Stomach (tissue), 9 donors: Measurements from ENCODE around the gene LY9. TPM values are rescaled to one million over a fixed set of nuclear protein-coding genes. Genes with fewer than 3 reads are reported as not detected.
"Not testable (repeated sequence)": the region's sequence is repeated elsewhere in the genome, so short reads cannot be mapped to it uniquely, and the experiment has no call there.

Experiments used
- DNase-seq, 2 donors: peaks; one replicate each; pipeline versions ENCODE4 v3.0.0 to v3.0.0-alpha.2; 2013 to 2019
- H3K27ac ChIP-seq, 5 donors: fragments of 200-600 bp in 4 of 5; sonication (generic) in 4 of 5; one replicate each; pipeline ENCODE4 v1.5.1; 2013 to 2019; ENCODE audit warnings: mild to moderate bottlenecking in 1 of 5, moderate library complexity in 1 of 5
- H3K27me3 ChIP-seq, 3 donors: fragments of 200-600 bp; sonication (generic); one replicate each; pipeline ENCODE4 v1.5.1; 2017 to 2019; ENCODE audit warnings: mixed run types in 1 of 3
- H3K36me3 ChIP-seq, 4 donors: fragments of 200-600 bp; sonication (generic); 1 replicate in 3 of 4; 2 replicates in 1 of 4; pipeline ENCODE4 v1.5.1; 2016 to 2019
- H3K4me1 ChIP-seq, 4 donors: fragments of 200-600 bp; sonication (generic); one replicate each; pipeline ENCODE4 v1.5.1; 2016 to 2019
- H3K4me3 ChIP-seq, 4 donors: fragments of 200-600 bp; sonication (generic) in 3 of 4; one replicate each; pipeline ENCODE4 v1.5.1; 2016 to 2019; ENCODE audit warnings: mild to moderate bottlenecking in 1 of 4
- H3K9me3 ChIP-seq, 4 donors: fragments of 200-600 bp; sonication (generic); one replicate each; pipeline ENCODE4 v1.5.1; 2016 to 2019
- CTCF ChIP-seq, 7 experiments: fragments of 450-650 bp in 4 of 7; fragments of 200-600 bp in 3 of 7; sonication (generic) in 3 of 7; IDR thresholded peaks; one replicate each; pipeline ENCODE4 v1.5.1; 2016 to 2019; ENCODE audit warnings: antibody characterized with exemption in 7 of 7, control low read depth in 2 of 7, mild to moderate bottlenecking in 1 of 7
- EP300 ChIP-seq: sonication (generic); formaldehyde crosslinking; IDR thresholded peaks from one replicate; pipeline ENCODE4 v1.6.1; 2017; ENCODE audit warnings: antibody characterized with exemption
- POLR2A ChIP-seq, 4 donors: fragments of 450-650 bp; IDR thresholded peaks; one replicate each; pipeline ENCODE4 v1.6.1; 2016; ENCODE audit warnings: antibody characterized with exemption in 4 of 4, control low read depth in 2 of 4, mild to moderate bottlenecking in 1 of 4, moderate library complexity in 1 of 4
- POLR2AphosphoS5 ChIP-seq, 3 donors: sonication (generic); formaldehyde crosslinking; IDR thresholded peaks; one replicate each; pipeline ENCODE4 v1.6.1; 2016; ENCODE audit warnings: antibody characterized with exemption in 3 of 3
- WGBS, 5 donors: extraction: QIAGEN DNeasy Blood & Tissue Kit in 3 of 5; methylation state at CpG; one replicate each; pipeline versions ENCODE4 v1.1.5 to v1.1.7; 2013 to 2018; 5-methylcytosine and 5-hydroxymethylcytosine counted together
- intact Hi-C: fragments of 100-400 bp; cut with DNase I; formaldehyde crosslinking; loops from one replicate; pipeline ENCODE4 v1.15.1; 2023; ENCODE audit warnings: low total_unique reads
- polyA plus RNA-seq, 3 donors: library from polyadenylated mRNA; stranded (reverse); fragments of 200-250 nt; gene quantifications; one replicate each; pipeline ENCODE4 v1.2.3, GENCODE V29; 2013
- total RNA-seq, 5 donors: library from RNA; depleted of rRNA; stranded (reverse); fragments of >200 nt; gene quantifications; one replicate each; pipeline versions ENCODE4 v1.1.0 to v1.2.3, GENCODE V29; 2014 to 2016
- donor health status: healthy with polysubstance abuse.
- donor health status: Bipolar disorder and iron deficiency.
- donor health status: healthy.

The LY9 gene
- total and polyA plus RNA-seq, 8 donors: 0.25 to 7.5 (median 1.2) TPM; not detected in 2

DNA sequence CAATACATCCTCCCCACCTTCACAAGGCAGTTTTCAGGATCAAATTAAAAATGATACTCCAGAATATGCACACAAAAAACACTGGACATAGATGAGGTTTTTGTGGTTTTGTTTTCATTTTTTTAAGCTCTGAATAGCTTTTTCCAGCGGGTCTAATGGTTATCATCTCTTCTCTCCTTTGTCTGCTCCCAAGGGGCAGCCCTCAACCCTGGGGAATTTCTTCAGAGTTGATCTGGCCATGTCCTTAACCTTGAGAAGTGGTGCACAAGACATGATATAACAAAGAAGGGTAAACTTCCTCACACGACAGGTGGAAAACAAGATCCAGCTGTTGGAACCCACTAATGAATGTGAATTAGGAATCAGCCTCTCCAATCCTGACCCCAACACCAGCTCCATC lies 68.2 kb downstream of the LY9 start:
- Histone ChIP-seq H3K27me3 (no peaks in the 10 kb centered on the region), H3K27ac (no peak overlapping the region), H3K9me3 (no peaks in the 10 kb centered on the region), H3K4me1 (peaks cover 0 to 12% (median 0%) of the 10 kb centered on the region in 4 donors), H3K4me3 (no peak overlapping the region), H3K36me3 (no peaks in the 10 kb centered on the region)
- 51 to 81% (median 67%) methylated on average over 2 of the region's 2 CpGs for WGBS, 5 donors
- intact Hi-C loops: loop anchor here (10.0 kb wide), 1 partner anchor 91 kb away; the partner anchor contains the start of gene ITLN2
- TF ChIP-seq POLR2AphosphoS5 (IDR thresholded peaks at IDR 0.05): no peak
- no peak for DNase-seq

- WGBS, 5 donors: 82 to 86% (median 83%) methylated on average over 5 of the region's 5 CpGs
- TF ChIP-seq POLR2A (IDR thresholded peaks at IDR 0.05) (no peak), EP300 (no peak), POLR2AphosphoS5 (IDR thresholded peaks at IDR 0.05) (no peak), CTCF (IDR thresholded peaks at IDR 0.05) (no peak)
- no peak overlapping the region for H3K4me3 ChIP-seq
- intact Hi-C loops: loop anchor here (10.0 kb wide), 1 partner anchor 89 kb away; the partner anchor contains the start of gene ITLN2
- H3K4me1 ChIP-seq: peaks cover 0 to 12% (median 0%) of the 10 kb centered on the region in 4 donors
- H3K27me3 ChIP-seq: no peaks in the 10 kb centered on the region
- H3K9me3 ChIP-seq: no peaks in the 10 kb centered on the region
- H3K27ac ChIP-seq: no peak overlapping the region
- DNase-seq: no peak
- no peaks in the 10 kb centered on the region for H3K36me3 ChIP-seq
Observed at GRCh38 chr1:160865337-160865736, 69.4 kb downstream of the LY9 start.

GRCh38 chr1:160866001-160866694 lies 70.2 kb downstream of the LY9 start:
- TF ChIP-seq EP300: no peak
- no peak for TF ChIP-seq POLR2AphosphoS5 (IDR thresholded peaks at IDR 0.05)
- no peak for TF ChIP-seq CTCF (IDR thresholded peaks at IDR 0.05)
- no peak for TF ChIP-seq POLR2A (IDR thresholded peaks at IDR 0.05)
- DNase-seq: no peak
- Histone ChIP-seq H3K4me3 (no peak overlapping the region), H3K27me3 (no peaks in the 10 kb centered on the region), H3K27ac (no peak overlapping the region), H3K9me3 (no peaks in the 10 kb centered on the region), H3K36me3 (no peaks in the 10 kb centered on the region), H3K4me1 (peaks cover 0 to 12% (median 0%) of the 10 kb centered on the region in 4 donors)
- intact Hi-C loops: loop anchor here (10.0 kb wide), 1 partner anchor 89 kb away; the partner anchor contains the start of gene ITLN2

GRCh38 chr1:160866695-160867260 lies 70.8 kb downstream of the LY9 start:
- 65 to 80% (median 67%) methylated on average over 6 of the region's 6 CpGs for WGBS, 5 donors
- Histone ChIP-seq H3K9me3 (no peaks in the 10 kb centered on the region), H3K27ac (no peak overlapping the region), H3K4me1 (peaks cover 0 to 12% (median 0%) of the 10 kb centered on the region in 4 donors), H3K4me3 (no peak overlapping the region), H3K36me3 (no peaks in the 10 kb centered on the region), H3K27me3 (no peaks in the 10 kb centered on the region)
- DNase-seq: no peak
- TF ChIP-seq EP300: no peak
- no peak for TF ChIP-seq POLR2A (IDR thresholded peaks at IDR 0.05)
- TF ChIP-seq CTCF (IDR thresholded peaks at IDR 0.05): no peak
- no peak for TF ChIP-seq POLR2AphosphoS5 (IDR thresholded peaks at IDR 0.05)
- intact Hi-C loops: loop anchor here (10.0 kb wide), 1 partner anchor 88 kb away; the partner anchor contains the start of gene ITLN2

- not testable (repeated sequence) for H3K4me1 ChIP-seq, H3K9me3 ChIP-seq, H3K27ac ChIP-seq, H3K4me3 ChIP-seq, DNase-seq, H3K27me3 ChIP-seq, H3K36me3 ChIP-seq
- WGBS, 5 donors: 35 to 57% (median 52%) methylated on average over 4 of the region's 4 CpGs
- intact Hi-C loops: loop anchor here (10.0 kb wide), 1 partner anchor 87 kb away; the partner anchor contains the start of gene ITLN2
Observed at GRCh38 chr1:160867651-160868050, 71.7 kb downstream of the LY9 start.
